Dermis microvascular lymphatic vessel endothelial cell (primary cell): ENCODE results near the gene MICB. TPM values are rescaled to one million over a fixed set of nuclear protein-coding genes. Genes with fewer than 3 reads are reported as not detected.
"Not testable (repeated sequence)": the region's sequence is repeated elsewhere in the genome, so short reads cannot be mapped to it uniquely, and the experiment has no call there.

Experiments
- DNase-seq, 2 donors: peaks; one replicate each; pipeline versions ENCODE4 v3.0.0 to v3.0.0-alpha.2; 2010; ENCODE audit warnings: low read depth in 2 of 2
- total RNA-seq: library from RNA; depleted of rRNA; stranded (reverse); fragments of >200 nt; gene quantifications from 2 replicates; pipeline ENCODE4 v1.2.1, GENCODE V29; 2014

The MICB gene
- 6.8 and 8.3 TPM in 2 replicates for total RNA-seq

DNA sequence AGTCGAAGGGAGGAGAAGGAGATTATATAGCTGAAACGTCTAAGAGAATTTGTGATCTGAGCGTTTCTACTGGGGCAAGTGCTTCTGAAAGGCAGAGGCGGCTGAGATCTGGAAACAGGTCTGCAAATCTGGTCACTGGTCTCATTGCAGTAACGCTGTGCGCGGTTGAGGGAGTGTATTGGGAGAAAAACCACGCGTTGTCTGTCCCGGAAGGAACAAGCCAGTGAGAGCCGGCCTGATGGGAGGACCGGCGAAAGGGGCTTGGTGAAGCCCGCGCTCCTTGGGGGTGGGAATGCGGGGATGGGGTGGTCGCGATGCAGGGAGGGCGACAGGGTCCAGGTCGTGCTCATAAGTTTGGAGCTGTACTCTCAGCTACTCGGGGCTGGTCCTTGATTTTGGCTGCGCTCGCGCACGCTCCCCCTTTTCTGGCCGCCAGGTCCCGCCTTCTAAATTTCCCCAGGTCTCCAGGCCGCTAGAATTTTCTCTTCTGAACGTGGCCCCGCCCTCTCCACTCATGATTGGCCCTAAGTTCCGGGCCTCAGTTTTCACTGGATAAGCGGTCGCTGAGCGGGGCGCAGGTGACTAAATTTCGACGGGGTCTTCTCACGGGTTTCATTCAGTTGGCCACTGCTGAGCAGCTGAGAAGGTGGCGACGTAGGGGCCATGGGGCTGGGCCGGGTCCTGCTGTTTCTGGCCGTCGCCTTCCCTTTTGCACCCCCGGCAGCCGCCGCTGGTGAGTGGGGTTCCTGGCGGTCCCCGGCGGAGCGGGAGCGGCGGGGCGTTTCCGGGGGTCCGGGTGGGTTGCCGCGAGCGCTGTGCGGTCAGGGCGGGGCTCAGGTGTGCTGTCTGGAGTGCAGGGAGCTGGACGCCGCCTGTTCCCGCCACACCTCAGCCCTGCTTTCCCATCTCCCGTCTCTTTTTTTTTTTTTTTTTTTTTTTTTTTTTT, at the start of gene MICB:
Gene MICB (plus strand): TSS at position 615 of the 946 bp plus-strand sequence. CDS start 49 bp downstream, at position 664.
- peak; percentile 54 to 90 for DNase-seq

DNA sequence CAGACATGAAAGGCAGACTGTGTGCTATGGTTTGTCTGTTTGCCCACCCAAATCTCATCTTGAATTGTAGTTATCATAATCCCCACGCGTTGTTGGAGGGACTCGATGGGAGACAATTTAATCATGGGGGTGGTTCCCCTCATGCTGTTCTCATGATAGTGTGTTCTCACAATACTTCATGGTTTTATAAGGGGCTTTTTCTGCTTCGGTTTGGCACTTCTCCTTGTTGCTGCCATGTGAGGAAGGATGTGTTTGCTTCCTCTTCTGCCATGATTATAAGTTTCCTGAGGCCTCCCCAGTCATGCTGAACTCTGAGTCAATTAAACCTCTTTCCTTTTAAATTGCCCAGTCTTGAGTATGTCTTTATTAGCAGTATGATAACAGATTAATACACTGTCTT, 47.2 kb upstream of the MICB start:
- DNase-seq, result no peak

DNA sequence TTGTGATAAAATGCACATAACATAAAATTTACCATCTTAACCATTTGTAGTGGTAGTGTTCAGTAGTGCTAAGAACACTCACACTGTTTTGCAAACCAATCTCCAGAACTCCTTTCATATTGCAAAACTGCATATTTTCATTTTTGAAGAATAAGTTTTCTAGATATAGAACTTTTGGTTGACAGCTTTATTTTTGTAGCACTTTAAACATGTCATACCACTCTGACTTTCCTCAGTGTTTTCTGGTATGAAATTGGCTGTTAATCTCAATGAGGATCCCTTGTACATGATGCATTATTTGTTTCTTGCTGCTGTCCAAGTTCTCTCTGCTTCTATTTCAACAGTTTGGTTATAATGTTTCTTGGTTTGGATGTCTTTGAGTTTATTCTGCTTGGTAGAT, 45.1 kb upstream of the MICB start:
- DNase-seq, result no peak

DNA sequence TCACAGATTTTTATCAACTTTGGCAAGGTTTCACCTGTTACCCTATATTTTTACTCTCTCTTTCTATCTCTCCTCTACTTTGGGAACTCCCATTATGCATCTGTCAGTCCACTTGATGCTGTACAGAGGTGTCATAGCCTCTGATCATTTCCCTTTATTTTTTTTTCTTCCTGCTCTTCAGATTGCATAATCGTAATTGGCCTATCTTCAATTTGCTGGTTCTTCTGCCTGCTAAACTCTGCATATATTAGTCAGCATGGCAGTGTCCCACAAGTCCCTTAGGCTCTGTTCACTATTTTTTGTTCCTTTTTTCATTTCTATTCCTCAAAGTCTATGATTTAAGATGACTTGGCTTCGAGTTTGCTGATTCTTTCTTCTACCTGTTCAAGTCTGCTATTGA, 44.7 kb upstream of the MICB start:
- DNase-seq, result peak in 1 of 2 donors; percentile 17

DNA sequence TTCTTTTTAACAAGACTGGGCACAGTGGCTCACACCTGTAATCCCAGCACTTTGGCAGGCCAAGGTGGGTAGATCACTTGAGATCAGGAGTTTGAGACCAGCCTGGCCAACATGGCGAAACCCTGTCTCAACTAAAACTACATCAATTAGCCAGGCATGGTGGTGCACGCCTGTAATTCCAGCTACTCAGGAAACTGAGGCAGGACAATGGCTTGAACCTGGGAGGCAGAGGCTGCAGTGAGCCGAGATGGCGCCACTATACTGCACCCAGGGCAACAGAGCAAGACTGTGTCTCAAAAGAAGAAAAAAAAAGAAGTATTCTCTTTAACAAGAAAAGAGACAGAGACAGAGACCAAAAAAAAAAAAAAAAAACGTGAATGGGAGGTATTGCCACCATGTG, 38.1 kb upstream of the MICB start:
- DNase-seq, result not testable (repeated sequence)

DNA sequence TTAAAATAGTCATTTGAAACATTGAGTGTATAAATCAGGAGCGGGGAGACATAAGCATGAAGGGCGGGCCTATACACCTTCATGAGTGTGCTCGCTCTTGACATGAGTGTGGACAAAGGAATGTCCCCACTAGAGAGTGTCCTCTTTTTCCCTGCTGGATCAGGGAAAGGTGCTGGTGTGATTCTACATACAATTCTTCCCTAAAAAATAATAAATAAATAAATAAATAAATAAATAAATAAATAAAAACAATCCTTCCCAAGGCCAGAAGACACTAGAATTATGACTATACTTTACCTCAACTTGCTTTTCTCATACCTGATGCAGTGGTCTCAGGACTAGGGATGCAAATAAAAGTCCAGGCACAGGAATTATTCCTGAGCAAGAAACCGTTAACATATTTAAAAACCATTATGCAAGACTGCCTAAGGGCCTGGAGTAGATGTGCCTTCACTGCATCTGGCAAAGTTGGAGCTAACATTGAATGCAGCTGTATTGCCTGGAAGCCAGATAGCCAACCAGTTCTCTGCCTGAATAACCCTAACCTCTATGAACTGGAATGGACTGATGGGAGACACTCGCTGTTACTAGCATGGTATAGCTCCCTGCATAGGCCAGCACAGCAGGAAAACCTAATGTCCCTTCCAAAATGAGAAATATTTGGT, 37.5 kb upstream of the MICB start:
- no peak for DNase-seq

DNA sequence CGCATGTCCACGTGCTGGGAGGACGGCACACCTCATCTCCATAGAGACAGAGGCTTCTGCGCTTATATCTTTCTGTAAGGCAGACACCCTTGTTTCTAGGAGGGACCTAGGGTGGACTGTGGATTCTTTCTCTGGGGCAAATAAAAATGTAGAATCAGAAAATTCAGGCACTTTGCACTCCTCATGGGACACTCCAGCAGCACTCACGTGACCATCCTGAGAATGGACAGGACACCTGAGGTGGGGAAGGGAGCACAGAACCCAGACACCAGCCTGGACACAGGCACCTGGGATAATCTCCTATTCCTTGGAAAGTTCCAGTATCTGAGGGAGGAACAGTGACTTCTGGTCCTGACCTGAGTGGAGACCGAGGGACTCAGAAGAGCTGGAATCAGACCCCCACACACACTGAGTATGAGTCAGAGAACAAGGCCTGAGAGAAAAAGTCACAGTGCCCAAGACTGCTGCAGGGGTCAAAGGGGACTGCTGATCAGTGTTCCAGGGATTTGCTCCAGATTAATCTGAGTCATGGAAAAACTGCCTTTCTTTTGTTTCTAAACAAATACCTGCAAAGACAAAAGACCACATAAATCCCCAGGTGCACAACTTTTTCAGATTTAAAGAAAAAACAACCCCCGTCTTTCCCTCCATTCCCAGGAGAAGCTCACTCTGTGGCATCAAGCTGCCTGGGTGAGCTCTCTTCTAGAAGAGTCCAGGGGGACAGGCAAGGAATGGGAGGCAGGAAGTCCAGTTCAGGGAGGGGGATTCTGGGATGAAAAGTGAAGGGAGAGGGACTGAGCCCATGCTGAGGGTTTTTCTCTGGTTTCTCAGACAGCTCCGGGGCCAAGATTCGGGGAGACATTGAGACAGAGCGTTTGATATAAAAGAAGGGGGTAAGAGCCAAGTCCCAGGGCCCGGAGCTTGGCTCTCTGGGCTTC, 35.6 kb upstream of the MICB start:
- DNase-seq, result no peak

DNA sequence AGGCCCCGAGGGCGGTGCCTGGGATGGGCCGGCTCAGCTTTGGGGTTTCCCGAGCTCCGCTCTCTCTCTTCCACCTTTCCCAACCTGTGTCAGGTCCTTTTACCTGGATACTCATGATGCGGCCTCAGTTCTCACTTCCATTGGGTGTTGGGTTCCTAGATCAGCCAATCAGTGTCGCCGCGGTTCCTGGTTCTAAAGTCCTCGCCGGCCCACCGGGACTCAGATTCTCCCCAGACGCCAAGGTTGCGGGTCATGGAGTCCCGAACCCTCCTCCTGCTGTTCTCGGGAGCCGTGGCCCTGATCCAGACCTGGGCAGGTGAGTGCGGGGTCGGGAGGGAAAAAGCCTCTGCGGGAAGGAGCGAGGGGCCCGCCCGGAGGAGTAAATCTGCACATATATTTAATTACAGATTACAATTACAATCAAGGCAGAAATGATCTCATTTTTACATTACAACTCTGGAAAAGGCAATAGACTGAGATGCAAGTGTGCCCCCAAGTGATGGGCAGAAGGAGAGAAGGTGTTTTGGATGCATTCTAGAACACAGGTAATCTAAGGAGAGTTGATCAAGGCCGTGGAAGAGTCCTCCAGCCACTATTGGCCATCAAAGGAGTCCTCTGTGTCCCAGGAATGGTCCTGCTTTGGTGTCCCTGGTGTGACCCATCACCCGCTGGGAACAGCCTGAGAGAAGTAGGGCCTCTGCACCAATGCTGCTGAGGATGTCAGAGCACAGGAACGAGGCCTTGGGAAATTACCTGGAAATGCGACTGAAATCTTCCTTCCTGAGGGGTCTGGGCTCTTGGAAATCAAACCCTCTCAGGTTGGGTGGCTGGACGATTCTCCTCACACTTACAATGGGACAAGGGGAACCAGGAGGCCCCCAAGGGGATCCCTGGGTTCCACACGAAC, 34.7 kb upstream of the MICB start:
- DNase-seq, result peak; percentile 77 to 80

DNA sequence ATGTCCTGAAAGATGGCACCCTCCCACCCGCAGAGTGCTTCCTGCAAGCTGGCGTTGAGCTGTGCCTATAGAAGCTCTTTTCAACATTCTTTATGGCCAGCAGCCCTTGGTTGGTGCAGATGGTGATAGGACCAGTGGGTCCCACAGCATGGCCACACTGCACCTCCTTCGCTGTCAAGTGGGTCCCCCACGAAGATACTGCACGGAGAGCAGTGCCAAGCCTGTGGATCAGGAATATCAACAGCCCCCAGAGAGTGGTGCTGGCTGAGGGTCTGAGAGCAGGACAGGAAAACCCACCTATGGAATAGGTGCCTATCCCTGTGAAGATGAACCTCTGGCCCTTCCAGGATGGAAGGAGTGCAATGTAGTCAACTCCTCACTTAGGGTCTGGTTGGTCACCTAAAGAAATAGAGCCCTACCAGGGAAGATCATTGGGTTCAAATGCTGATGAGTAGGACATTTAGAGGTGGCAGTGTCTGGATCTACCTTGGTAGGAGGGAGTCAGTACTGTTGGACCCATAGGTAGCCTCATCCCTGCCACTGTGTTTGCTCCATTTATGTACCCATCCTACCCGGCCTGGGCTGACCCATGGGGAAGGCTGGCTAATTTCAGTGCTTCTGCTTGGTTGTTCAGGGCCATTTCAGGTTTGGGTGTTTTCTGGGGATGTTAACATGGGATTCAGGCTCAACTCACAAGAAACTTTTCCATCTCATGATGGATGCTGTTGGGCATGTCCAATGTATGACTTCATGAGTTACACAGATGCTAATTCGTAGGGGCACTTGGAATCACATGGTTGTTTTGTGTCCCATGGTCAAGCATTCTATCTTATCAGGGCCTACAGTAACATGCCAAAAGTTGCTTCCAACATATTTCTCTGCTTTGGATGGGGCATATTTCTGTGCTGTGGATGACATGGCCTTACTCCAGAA, 33.4 kb upstream of the MICB start:
- no peak for DNase-seq

DNA sequence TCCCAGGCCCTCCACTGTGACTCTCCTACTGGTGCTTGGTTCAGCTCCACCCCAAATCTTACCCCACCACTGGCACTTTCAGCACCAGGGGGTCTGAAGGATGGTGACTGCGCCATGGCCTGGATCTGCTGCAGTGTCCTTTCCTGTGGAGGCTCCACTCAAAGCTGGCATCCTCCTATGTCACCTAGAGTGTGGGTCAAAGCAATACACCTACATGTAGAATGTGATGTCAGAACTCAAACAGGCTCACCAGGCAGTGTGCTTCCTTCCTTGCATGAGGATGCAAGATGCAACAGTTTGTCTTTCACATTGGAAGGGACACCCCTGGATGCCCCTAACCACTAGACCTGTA, 32.8 kb upstream of the MICB start:
- no peak for DNase-seq

DNA sequence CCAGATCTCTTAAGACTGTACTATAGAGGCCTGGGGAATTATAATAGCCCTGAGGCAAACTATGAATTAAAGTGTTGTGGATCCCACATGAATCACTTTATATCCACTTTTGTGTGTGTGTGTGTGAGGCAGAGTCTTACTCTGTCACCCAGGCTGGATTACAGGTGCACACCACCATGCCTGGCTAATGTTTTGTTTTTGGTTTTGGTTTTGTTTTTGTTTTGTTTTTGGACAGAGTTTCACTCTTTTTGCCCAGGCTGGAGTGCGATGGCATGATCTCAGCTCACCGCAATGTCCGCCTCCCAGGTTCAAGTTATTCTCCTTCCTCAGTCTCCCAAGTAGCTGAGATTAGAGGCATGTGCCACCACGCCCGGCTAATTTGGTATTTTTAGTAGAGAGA, 32.2 kb upstream of the MICB start:
- DNase-seq, result no peak

DNA sequence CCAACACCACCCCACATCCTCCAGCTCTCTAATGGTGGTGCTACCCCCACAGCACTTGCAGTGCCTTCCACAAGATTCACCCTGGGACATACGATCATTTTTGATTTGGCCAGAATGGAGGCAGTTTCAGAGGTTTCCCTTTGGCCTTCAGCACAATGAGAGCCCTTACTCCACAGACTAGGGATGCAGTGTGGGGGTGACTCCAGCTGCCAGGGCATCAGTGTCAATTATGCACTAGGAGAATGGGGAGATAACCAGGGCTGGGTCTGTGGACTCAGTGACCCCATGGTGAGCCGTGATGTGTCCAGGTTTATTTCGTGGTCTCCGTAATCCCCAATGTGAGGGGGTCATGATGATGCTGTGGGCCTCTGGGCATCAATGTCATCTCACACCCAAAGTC, 31.5 kb upstream of the MICB start:
- no peak for DNase-seq

DNA sequence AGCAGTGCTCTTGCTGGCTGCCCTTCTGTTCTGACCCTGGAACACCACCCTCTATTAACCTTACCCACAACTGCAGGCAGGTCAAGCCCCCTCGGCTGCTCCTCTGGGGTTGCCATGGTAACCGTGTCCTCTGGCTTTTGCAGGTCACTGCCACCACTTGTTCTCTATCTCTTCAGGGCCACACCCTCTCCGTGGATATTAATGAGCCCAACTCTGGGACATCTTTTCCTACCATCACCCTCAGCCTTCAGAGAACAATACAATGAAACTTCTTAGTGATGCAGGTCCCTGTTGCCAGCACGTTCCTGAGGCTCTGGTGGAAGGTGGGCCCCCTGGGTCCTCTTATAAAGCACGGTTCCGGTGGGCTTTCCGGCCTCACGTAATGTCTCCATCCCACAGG, 30.8 kb upstream of the MICB start:
- no peak for DNase-seq

DNA sequence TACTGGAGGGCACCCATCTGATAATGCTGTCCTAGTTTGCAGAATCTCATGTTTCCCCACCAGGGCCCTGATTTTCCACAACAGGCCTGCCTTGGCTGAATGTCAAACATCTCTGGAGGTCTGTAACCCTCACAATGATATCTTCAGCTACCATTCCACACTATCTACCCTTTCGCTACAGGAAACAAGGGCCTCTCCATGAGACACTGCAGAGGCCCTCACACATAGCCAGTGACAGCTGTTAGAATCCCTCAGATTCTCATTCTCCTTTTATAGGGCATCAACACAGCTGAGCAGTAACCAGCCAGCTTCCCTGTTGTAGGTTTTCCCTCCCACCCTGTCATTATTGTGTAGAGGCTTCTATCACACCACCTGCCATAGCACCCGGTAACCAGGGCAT, 29.6 kb upstream of the MICB start:
- DNase-seq, result no peak

DNA sequence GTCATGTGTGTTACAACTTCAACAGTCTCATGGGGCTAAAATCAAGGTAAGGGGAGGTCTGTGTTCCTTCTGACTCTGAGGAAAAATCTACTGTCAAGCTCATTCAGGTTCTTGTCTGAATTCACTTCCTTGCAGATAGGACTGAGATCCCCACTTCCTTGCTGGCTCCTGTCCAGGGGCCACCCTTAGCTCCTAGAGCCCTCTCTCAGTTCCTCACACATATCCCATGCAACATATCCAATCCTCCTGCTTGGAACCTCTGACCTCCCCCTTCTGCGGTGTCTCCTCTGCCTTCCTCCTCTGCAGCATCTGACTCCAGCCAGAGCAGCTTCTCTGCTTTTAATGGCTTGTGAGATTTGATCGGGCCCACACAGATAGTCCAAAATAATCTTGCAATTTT, 27.1 kb upstream of the MICB start:
- no peak for DNase-seq

DNA sequence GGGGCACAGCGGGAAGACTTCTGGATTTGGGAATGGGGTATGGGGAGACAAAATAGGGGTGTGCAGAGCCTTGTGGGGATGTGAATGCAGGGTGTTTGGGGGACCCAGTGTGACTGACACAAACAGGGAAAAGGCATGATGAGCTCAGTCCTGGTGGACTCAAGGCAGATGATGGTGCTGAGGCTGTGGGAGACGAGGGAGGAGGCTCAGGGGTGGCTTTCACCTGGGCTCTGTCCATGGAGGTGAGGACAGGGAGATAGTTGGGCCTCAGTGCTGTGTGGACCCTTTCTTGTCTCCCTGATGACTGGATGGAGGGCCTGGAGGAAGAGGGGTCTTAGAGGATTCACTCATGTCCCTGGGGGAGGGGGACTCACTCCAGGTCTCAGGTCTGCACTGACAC, 26.2 kb upstream of the MICB start:
- no peak for DNase-seq

DNA sequence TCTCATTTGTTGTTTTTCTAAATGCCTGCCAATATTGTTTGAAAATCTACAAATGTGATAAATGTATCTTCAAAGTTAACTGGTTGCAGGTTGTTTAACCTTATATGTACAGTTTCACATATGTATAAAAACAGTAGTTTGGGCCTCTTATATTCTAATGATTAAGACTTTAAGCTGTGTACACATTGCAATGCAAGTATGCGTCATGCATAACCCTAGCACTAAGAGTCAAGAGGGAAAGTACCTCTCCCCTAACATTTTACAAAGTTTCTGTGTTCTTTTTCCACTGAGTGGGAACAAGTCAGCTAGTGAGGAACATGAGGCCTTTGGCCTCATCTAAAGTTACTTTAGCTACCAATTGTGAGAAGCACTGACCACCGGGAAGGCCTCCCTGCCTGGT, 25.7 kb upstream of the MICB start:
- no peak for DNase-seq

DNA sequence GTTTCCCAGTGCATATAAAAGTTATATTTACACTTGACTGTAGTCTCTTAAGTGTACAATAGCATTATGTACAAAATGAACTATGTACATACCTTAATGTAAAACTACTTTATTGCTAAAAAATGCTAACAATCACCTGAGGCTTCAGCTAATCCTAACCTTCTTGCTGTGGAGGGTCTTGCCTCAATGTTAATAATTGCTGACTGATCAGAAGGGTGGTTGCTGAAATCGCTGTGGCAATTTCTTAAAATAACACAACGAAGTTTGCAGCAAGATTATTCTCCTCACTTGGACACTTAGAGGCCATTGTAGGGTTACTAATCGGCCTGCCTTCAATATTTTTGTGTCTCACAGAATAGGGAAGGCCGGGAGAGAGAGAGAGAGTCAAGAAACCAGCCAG, 24.7 kb upstream of the MICB start:
- no peak for DNase-seq
